ENCODE data around the gene ANTKMT.

ANTKMT gene

DNA sequence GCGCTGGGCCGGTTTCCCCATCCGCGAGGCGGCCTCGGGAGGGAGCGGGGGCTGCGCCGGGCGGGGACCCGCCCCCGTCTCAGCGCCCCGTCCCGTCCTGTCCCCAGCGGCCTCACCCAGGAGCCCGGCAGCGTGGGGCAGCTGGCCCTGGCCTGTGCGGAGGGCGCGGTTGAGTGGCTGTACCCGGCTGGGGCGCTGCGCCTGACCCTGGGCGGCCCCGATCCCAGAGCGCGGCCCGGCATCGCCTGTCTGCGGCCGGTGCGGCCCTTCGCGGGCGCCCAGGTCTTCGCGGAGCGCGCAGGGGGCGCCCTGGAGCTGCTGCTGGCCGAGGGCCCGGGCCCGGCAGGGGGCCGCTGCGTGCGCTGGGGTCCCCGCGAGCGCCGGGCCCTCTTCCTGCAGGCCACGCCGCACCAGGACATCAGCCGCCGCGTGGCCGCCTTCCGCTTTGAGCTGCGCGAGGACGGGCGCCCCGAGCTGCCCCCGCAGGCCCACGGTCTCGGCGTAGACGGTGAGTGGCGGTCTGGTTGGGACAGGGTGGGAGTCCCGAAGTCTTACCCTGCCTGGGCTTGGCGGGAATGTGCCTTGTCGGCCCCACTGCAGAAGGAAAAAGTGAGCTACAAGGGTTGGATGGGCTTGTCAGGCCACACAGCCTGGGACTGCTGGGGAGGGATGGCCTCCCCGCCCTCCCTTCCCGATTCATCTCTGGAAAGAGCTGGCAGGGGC lies 5.3 kb upstream of the ANTKMT start:
- no peak for DNase-seq (ENCODE audit: low read depth)

DNA sequence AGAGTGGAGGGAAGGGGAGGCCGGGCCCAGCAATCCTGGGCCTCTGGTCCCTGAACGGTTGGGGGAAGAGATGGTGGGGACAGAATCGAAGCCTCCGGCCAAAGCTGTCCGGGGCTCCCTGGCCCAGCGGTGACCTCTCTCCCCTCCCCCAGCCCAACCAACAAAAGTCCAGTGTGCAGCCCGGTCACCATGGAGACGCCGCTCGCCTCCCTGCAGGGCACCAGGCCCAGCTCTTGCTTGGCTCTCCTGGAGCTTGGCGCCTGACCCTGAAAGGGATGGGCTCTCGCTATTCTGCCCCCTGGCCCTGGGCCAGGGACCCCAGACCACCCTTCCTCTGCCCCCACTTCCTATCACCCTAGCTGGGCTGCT lies 4.8 kb upstream of the ANTKMT start:
- no peak for DNase-seq (ENCODE audit: low read depth)

DNA sequence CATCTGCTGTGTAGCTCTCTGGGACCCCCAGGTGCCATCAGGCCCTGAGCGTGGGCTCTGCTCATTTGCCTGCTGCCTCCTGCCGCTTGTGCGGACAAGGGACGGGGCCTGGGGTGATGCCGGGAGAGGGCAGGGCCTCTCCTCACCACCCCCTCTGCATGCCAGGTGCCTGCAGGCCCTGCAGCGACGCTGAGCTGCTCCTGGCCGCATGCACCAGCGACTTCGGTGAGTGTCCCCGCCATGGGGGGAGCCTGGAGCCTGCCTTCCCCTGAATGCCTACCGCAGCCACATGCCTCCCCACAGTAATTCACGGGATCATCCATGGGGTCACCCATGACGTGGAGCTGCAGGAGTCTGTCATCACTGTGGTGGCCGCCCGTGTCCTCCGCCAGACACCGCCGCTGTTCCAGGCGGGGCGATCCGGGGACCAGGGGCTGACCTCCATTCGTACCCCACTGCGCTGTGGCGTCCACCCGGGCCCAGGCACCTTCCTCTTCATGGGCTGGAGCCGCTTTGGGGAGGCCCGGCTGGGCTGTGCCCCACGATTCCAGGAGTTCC lies 4.1 kb upstream of the ANTKMT start:
- DNase-seq (ENCODE audit: low read depth): no peak

DNA sequence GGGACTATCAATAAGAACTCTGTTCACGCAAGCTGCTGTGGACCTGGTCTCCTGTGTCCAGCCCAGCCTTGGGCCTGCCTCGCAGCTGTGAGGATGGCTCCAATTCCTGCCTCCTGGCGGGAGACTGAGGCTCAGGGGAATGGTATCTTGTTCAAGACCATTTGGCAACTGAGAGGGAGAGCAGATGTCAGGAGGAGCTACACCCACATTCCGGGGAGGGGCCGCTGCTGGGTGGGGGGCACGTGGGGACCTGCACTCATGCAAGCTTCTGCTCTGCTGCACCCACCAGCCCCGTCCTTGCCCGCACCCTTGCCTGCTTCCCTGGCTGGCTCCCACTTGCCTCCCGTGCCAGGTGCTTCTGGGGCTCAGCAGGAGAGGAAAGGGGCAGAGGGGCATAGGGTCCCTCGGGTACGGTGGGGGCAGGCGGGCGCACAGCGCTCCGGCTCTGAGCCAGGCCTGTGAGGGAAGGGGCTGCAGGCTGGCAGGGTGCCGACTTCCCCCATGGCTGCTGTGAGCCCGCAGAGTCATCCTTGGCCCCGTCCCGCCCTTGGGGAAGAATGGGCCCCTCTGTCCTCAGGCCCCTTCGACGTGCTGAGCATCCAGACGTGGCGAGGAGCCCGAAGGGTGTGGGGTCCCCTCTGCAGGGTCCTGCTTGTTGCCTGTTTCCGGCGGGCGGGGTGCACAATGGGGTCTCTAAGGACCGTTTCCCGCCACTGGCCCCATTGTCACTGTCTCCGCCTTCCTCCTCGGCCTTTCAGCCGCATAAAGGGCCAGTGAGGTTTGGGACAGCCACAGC lies 3.3 kb upstream of the ANTKMT start:
- DNase-seq (ENCODE audit: low read depth): no peak

DNA sequence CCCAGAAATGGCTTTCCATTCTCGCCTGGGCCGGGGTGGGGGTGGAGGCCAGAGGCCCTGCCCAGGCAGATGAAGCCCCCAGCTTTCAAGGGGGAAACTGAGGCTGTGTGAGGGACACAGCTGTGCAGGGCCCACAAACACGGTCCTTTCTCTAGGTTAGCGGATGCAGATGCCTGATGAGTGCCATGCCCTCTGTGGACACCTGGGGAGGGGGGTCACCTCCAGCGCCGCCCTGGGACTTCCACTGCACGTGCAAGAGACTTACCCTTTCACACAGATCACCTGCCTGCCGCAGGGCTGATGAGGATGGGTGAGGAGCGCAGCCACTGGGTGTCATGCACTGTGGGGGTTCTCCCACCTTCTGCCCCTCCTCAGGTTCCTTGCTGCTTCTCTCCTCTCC lies 2.6 kb upstream of the ANTKMT start:
- no peak for DNase-seq (ENCODE audit: low read depth)

DNA sequence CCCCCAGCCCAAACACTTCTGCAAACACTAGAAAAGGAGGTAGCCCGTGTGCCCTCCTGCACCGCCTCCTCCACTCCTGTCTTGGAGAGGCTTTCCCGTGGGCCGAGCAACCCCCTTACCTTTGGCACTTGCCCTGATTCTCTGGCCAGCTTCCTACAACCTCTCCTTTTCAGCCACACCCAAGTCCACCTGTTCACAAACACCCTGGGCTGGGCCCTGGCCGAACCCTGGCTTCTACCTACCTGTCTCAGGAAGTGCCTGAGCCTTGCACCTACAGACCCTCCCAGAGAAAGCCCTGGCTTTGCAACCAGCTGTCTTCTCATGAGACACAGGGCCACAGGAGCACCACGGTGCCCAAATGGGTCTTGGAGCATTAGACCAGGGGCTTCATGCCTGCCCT lies 2.0 kb upstream of the ANTKMT start:
- no peak for DNase-seq (ENCODE audit: low read depth)

DNA sequence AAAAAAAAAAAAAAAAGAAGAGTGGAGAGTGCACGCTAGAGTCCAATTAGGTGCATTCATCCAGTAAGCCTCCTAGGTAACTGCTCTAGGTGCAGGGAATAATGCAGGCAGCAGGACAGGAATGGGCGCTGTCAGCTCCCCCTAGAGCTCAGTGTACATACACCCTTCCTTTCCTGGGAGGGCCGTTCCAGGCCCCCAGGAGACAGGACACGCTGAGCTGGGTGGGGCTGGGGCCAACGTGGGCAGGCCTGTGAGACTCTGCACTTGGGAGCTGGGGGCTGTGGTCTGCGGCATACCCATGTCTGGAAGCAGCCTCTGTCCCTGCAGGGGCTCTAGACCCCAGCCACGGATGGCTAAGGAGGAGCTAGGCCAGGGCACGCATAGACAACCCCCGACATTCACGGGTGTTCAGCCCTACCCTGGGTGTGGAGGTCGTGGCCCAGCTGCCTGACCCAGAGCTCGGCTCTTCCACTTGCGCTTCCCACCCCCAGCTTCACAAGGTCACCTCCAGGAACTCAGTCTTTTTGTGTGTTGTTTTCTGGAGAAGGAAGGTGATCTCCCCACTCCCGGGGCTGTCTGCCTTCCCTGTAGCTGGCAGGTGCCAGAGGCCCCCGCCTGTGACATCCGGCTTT lies 1.0 kb upstream of the ANTKMT start:
- DNase-seq (ENCODE audit: low read depth): no peak

DNA sequence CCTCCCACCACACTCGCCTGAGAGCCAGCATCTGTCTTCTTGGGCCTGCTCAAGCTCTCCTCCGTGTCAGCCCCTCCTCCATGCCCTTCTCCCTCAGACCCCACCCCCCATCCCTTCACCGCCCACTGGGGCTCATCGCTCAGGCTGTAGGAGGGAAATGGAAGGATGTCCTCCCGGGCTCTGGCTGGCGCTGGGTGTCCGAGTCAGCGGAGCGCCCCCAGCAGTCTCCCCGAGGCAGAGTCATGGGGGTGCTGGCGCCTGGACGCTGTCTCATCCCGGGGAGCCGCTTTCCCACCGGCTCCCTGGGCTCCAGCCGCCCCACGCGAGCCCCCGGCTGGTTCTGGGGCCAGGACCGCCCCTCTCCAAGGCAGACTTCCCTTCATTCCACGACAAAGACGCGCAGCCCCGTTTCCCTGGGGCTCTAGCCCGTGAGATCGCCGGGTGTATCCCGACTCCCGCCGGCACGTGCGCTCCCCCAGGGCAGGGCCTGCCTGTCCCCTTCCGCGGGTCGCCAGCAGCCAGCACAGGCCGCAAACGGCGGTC lies 428 bp upstream of the ANTKMT start:
- no peak for DNase-seq (ENCODE audit: low read depth)

DNA sequence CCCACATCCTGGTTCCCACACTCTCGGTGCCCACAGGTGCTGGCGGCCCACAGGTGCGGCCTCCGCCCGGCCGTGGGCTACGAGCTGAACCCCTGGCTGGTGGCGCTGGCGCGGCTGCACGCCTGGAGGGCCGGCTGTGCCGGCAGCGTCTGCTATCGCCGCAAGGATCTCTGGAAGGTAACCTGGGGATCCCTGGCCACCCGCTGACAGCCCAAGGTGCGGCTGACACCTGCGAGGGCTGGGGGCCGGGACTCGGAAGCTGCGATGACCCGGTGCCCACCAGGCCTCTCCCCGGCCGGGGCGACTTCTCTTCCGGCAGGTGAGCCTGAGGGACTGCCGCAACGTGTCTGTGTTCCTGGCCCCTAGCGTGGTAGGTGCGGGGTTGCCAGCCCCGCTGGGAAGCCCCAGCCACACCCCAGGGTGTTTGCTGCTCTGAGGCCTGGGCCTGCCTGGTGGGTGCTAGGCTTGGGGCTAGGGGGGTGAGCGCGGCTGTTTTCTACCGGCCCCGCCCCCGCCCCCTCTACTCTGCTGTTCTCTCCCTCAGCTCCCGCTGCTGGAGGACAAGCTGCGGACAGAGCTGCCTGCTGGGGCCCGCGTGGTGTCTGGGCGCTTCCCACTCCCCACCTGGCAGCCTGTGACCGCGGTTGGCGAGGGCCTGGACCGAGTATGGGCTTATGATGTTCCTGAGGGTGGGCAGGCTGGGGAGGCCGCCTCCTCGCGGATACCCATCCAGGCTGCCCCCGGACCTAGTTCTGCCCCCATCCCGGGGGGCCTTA lies 1.0 kb downstream of the ANTKMT start:
- DNase-seq (ENCODE audit: low read depth): no peak

DNA sequence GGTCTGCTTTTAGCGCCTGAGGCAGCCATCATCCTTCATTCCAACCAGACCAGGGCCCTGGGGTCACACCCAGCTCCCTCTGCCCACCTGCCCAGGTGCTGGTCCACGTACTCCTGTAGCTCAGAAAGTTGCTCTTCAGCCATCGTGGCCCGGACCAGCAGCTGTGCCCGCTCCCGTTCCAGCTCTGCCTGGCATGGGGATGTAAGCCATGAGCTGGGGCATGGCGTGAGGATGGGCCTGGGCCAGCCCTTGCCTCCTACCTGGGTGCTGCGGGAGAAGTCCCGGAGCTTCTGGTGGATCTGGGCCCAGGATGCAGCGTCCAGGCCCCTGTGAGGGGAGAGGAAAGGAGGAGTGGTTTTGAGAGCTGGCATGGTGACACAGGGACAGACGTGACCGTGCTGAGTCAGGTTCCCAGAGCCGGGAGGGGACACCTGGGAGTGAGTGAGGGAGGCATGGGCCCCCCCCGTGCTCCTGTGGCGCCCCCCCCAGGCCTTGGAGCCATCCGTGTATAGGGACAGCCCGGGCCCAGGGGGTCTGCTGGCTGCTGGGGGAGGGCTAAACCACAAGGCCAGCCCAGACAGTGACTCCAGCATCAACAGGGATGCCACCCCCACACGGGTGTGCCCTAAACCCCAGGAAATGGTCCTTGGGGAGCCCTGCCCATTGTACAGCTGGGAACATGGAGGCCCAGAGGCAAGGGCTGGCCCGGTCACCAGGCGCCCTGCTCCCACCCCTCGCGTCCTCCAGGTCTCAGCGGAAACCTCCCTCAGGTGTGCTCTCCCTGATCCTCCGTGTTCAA lies 2.1 kb downstream of the ANTKMT start:
- no peak for DNase-seq (ENCODE audit: low read depth)

DNA sequence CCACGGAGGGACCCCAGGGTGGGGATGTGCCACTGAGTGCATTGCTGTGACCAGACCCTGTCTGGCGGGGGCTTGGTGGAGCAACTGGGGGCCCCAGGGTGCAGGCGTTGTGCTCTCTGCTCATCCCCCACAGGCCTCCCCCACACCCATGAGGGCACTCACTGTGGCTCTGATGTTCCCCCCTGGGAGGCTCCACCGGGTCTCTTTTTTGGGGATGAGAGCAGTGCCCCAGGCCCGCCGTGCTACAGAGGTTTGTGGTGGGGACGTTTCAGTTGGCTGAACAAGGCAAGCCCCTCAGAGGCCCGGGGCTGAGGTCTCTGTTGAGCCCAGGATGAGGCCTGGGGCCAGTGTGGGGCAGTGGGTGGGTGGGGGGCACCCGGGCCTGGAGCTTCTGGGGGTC lies 2.7 kb downstream of the ANTKMT start:
- DNase-seq (ENCODE audit: low read depth): no peak

DNA sequence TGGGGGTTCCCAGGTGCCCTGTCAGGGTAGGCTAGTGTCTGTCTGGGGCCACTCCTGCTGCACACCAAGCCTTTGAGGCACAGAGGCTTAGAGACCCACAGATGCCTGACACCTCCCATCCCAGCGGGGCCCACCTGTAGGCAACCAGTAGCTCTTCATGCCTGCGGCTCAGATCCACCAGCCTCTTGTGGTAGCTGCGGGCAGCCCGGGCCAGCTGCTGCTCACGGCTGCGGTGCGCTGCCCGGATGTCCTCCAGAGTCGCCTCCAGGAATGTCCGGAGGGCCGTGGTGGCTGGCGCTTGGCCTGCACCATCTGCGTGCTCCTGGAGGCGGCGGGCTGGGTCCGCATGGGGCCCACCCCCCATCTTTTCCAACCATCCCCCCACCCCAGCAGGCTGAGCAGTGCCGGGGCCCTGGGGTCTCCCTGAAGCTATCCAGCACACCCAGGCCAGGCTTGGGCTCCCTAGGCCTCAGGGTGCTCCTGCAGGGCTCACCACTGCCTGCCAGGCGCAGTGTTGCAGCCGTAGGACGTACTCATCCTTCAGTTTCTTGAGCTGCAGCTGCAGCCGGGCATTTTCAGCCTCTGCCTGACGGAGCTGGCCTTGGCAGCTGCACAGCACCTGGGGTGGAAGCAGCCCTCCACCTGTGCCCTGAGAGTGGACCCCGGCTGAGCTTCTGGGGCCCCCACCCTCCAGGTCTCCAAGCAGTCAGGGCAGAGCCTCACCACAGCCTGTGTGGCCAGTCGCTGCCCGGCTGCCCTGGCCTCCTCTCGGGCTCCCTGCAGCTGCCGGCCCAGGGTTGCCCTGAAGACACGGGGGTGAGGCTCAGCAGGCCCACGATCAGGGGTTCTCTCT lies 3.5 kb downstream of the ANTKMT start:
- DNase-seq (ENCODE audit: low read depth): no peak

DNA sequence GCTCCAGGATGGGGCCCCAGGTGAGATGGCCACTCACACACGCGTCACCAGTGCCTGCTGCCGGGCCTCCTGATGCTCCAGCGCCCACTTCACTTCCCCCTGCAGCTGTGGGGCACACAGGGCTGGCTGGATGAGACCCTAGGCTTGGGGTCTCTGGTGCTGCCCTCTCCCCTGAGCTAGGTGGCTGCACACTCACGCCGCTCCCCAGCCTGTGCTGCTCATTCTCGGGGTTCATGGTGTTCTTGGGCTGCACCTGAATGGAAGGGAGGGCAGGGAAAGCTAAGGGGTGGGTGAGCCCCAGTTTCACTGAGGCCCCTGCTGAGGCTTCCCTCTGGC lies 4.1 kb downstream of the ANTKMT start:
- no peak for DNase-seq (ENCODE audit: low read depth)

DNA sequence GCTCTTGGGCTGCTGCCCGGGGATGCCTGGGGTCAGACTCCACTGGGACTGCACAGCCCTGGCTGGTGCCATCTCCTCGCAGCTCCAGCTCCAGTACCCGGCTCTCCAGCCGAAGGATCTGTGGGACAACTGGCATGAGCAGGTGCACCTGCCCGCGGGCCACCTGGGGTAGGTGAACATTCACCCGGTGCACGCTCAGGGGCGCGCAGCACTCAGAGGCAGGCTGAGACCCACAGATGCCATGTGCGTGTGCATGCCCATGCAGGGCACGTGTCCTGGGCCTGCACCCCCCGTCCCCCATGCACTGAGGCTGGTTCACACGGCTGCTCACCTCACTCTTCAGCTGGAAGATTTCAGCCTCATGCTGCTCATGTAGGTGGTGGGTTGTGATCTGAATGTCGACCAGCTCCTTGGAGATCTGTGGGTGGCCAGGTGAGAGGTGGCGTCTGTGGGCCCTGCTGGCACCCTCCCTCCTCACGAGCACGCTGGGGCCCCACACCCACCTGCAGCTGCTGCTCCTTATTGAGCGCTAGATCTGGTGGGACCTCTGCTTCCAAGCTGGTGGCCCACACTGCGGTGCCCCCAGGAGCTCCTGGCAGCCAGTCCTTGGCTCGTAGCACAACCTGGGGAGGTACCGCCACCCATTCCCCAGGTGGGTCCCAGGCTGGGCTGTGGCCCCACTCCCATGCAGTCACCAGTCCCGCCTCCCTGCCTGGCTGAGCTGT lies 4.7 kb downstream of the ANTKMT start:
- no peak for DNase-seq (ENCODE audit: low read depth)

DNA sequence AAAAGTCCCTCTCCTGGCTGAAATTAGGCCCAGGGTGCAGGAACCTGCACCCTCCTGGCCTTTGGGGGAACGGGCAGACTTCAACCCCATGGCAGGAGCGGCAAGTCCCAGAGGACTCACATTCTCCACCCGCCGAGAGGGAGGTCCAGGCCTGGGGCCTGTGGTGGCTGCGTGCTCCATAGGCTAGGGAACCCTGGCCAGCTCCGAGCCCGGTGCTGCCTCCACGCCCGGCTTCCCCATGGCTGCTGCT lies 5.2 kb downstream of the ANTKMT start:
- no peak for DNase-seq (ENCODE audit: low read depth)

DNA sequence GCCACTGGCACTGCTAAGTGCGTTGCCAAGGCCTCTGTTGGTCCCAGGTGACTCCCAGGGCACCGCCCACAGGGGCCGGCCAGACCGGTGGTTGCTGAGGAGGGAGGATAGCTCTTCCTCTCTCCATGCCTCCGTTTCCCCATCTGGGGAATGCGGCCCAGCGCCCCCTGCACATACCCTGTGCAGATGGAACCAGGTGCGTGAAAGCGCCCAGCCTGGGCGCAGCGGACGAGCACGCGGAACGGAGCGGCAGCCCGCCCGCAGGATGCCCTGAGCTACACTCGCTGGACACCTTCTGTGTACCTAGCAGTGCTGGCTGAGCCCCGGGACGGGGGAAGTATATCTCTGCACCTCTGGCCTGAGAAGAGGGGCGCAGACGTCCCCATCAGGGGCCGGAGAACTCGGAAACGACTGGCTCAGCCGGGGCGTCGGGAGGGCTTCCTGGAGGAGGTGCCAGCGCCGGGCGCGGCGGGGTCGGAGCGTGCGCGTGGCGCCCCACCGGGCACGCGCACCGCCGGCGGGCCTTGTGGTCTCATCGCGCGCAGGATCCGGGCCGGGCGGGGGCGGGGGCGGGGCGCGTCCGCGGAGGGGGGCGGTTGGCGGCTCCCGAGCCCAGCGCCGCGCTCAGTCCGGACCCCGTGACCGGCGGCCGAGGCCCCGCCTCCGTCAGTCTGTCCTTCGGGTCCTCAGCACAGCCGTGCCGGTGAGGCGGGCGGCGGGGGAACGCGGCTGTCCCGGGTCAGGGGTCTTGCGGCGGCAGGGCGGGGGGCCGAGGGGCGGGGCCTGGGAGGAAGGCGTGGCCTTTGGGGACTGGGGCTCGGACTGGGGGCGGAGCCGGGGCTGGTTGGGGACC lies 5.7 kb downstream of the ANTKMT start, which contains the start of the genes CCDC78 and HAGHL:
CCDC78 (minus strand) TSS at position 6 of the 853 bp plus-strand sequence. CDS start 76 bp downstream, outside the sequence.
HAGHL (plus strand) TSS at position 669 of the 853 bp plus-strand sequence. CDS start 404 bp downstream, outside the sequence.
- DNase-seq (ENCODE audit: low read depth): no peak

DNA sequence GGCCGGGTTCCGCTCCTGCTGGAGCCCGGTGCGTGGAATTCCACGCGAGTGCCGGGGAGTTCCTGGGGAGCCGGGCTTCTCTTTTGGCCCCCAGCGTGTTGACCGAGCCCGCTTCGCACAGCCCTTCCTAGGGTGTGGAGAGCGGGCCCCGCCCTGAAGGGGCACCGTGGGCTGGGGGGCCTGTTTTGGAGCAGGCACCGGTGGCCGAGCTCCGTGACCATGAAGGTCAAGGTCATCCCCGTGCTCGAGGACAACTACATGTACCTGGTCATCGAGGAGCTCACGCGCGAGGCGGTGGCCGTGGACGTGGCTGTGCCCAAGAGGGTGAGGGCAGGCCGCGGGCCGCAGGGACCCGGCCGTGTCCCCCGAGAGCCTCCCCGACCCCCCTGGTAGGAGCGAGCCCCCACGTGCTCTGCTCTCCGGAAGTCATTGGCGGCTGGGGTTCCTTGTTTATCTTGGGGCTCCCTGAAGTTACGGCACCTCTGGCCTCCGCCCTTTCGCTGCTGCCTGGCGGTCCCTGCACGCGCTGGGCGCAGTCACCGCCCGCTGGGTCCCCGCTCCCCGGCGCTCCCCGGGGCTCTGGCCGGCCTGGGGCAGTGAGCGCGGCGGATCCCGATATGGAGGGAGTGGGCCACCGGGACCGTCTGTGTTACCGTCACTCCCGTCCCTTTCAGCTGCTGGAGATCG lies 6.5 kb downstream of the ANTKMT start:
- no peak for DNase-seq (ENCODE audit: low read depth)

Measured in stromal cell of bone marrow (primary cell).